ENCODE data around the gene ECPAS.

Gene ECPAS

DNA sequence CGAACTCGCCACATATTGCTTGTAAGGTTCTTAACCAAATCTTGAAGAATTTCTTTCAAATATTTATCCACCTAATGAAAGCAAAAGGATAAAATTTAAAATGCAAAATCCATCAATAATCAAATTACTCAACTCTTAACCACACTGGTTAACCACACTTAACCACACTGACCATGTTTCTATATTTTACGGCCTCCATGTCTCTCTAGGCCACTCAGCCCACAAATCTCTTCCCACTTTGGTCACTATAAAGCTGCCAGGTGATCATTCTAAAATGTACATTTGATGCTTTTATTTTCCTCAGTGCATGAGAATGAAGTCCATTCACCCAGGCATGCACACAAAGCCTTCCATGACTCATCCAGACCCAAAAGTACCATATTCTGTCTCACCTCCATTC is 97.8 kb downstream of the ECPAS start:
- no peaks in the 10 kb centered on the region; the same call in 1 of the 2 replicates for H4K20me1 ChIP-seq (ENCODE audit: low read depth, low read length)
- H2AFZ ChIP-seq (ENCODE audit: low read depth, low read length, severe bottlenecking): no peak overlapping the region
- H3K27ac ChIP-seq (ENCODE audit: low read depth, low read length): no peak overlapping the region
- no peak for TF ChIP-seq EZH2phosphoT487 (conservative IDR thresholded peaks at IDR 0.05; ENCODE audit: low read length)
- no peak for TF ChIP-seq CTCF (IDR thresholded peaks at IDR 0.05; ENCODE audit: insufficient read depth, low read length, poor library complexity, severe bottlenecking)
- no peak overlapping the region for H3K9ac ChIP-seq (ENCODE audit: low read length)
- no peaks in the 10 kb centered on the region for H3K9me3 ChIP-seq (ENCODE audit: insufficient read depth, low read length)
- no peak overlapping the region for H3K4me3 ChIP-seq (ENCODE audit: insufficient read depth, low read length, poor library complexity, severe bottlenecking)
- H3F3A ChIP-seq (ENCODE audit: insufficient read depth): no peaks in the 10 kb centered on the region
- no peaks in the 10 kb centered on the region for H3K27me3 ChIP-seq (ENCODE audit: low read length)
- 0 out of 2 replicates have a peak, but pooled peaks cover 2% of the 10 kb centered on the region for H3K36me3 ChIP-seq (ENCODE audit: low read length)
- no peaks in the 10 kb centered on the region for H3K79me2 ChIP-seq (ENCODE audit: insufficient read depth, low read length)
- no peak overlapping the region for H3K4me2 ChIP-seq (ENCODE audit: low read depth, low read length, poor library complexity, severe bottlenecking)
- no peaks in the 10 kb centered on the region for H3K9me2 ChIP-seq (replicated peaks; ENCODE audit: insufficient read depth, low read length)

DNA sequence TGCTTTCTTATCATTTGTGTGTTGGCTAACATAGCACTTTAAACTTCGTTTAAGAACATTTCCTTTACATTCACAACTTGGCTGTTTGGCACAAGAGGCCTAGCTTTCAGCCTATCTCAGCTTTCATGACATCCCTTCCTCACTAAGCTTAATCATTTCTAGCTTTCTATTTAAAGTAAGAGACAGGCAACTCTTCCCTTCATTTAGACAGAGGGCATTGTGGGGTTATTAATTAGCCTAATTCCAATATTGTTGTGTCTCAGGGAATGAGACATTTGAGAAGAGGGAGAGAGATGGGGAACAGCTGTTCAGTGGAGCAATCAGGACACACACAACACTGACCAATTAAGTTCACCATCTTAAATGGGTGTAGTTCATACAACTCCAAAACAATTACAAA is 103.2 kb downstream of the ECPAS start:
- Histone ChIP-seq H3K27me3 (ENCODE audit: low read length) (no peaks in the 10 kb centered on the region), H3K36me3 (ENCODE audit: low read length) (0 out of 2 replicates have a peak, but pooled peaks cover 2% of the 10 kb centered on the region)

DNA sequence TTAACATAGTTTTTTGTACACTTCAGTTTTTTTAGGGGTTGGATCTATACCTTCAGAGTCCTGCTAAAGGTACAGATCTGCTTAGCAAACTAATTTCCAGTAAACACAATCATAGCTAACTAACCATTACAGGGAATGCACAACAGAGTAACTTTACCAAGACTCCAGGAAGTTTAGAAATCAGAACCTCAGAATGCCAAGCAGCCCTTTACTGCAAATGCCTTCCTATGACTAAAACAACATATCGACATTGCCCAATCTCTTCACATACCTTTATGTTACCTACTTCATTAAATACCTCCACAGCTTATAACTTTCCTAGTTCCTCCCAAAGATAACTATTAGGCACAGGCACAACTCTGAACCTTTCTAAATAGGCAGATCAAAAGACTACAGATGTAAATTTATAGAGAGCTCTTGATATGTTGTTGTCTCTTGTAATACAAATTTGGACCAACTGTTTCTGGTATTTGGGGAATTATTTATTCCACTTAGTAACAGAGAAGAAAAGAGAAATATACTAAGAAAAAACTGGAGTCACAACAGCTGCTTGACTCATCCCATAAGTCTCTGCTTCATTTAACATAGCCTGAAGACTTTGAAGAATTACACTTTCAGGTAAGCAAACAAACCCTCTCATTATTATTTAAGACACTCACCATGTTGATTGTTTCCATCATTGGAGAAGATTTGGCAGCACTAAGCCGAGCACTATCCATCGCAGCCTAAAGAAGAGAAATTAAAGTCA is 108.2 kb downstream of the ECPAS start:
- no peak overlapping the region for H3K27ac ChIP-seq (ENCODE audit: low read depth, low read length)
- no peaks in the 10 kb centered on the region for H3K9me3 ChIP-seq (ENCODE audit: insufficient read depth, low read length)
- H3K36me3 ChIP-seq (ENCODE audit: low read length): 0 out of 2 replicates have a peak, but pooled peaks cover 3% of the 10 kb centered on the region
- H4K20me1 ChIP-seq (ENCODE audit: low read depth, low read length): no peaks in the 10 kb centered on the region
- no peaks in the 10 kb centered on the region for H3K27me3 ChIP-seq (ENCODE audit: low read length)
- no peak overlapping the region for H3K4me2 ChIP-seq (ENCODE audit: low read depth, low read length, poor library complexity, severe bottlenecking)
- H3K79me2 ChIP-seq (ENCODE audit: insufficient read depth, low read length): no peaks in the 10 kb centered on the region
- H3K4me3 ChIP-seq (ENCODE audit: insufficient read depth, low read length, poor library complexity, severe bottlenecking): no peak overlapping the region
- TF ChIP-seq EZH2phosphoT487 (conservative IDR thresholded peaks at IDR 0.05; ENCODE audit: low read length) (no peak), CTCF (IDR thresholded peaks at IDR 0.05; ENCODE audit: insufficient read depth, low read length, poor library complexity, severe bottlenecking) (no peak)
- H3K9ac ChIP-seq (ENCODE audit: low read length): no peak overlapping the region
- no peaks in the 10 kb centered on the region for H3K9me2 ChIP-seq (replicated peaks; ENCODE audit: insufficient read depth, low read length)
- no peaks in the 10 kb centered on the region for H3F3A ChIP-seq (ENCODE audit: insufficient read depth)
- H2AFZ ChIP-seq (ENCODE audit: low read depth, low read length, severe bottlenecking): no peak overlapping the region

More for the DNA sequence above, 103.2 kb downstream of the ECPAS start:
- TF ChIP-seq CTCF (IDR thresholded peaks at IDR 0.05; ENCODE audit: insufficient read depth, low read length, poor library complexity, severe bottlenecking) (no peak), EZH2phosphoT487 (conservative IDR thresholded peaks at IDR 0.05; ENCODE audit: low read length) (no peak)
- H3K79me2 ChIP-seq (ENCODE audit: insufficient read depth, low read length): no peaks in the 10 kb centered on the region
- no peaks in the 10 kb centered on the region for H3K9me3 ChIP-seq (ENCODE audit: insufficient read depth, low read length)
- H4K20me1 ChIP-seq (ENCODE audit: low read depth, low read length): no peaks in the 10 kb centered on the region; the same call in 1 of the 2 replicates
- H3F3A ChIP-seq (ENCODE audit: insufficient read depth): no peaks in the 10 kb centered on the region
- no peak overlapping the region for H3K4me2 ChIP-seq (ENCODE audit: low read depth, low read length, poor library complexity, severe bottlenecking)
- H2AFZ ChIP-seq (ENCODE audit: low read depth, low read length, severe bottlenecking): no peak overlapping the region
- no peak overlapping the region for H3K9ac ChIP-seq (ENCODE audit: low read length)
- H3K9me2 ChIP-seq (replicated peaks; ENCODE audit: insufficient read depth, low read length): no peaks in the 10 kb centered on the region
- no peak overlapping the region for H3K27ac ChIP-seq (ENCODE audit: low read depth, low read length)
- no peak overlapping the region for H3K4me3 ChIP-seq (ENCODE audit: insufficient read depth, low read length, poor library complexity, severe bottlenecking)

All from SU-DHL-6 (cell line).